Keratinocyte (primary cell): ENCODE measurements around the gene CATSPER1. TPM values are rescaled to one million over a fixed set of nuclear protein-coding genes. Genes with fewer than 3 reads are reported as not detected.

Source experiments
- DNase-seq: peaks from one replicate; pipeline ENCODE4 v3.0.0-alpha.2; 2011; ENCODE audit warnings: low read depth, missing footprints, low spot score
- FAIRE-seq: peaks from 2 replicates; lab custom pipeline; 2011; peaks lifted over from hg19 to GRCh38; lab: Jason Lieb, UNC
- H2AFZ ChIP-seq: 2 replicates; pipeline ENCODE4 v1.6.0; 2012; ENCODE audit warnings: low read length, control low read depth, inconsistent platforms; ENCODE audit not compliant: control insufficient read depth
- H3K27ac ChIP-seq: 2 replicates; pipeline ENCODE4 v1.5.1; 2011; ENCODE audit warnings: low read length; ENCODE audit not compliant: control insufficient read depth, insufficient read depth
- H3K27me3 ChIP-seq: 3 replicates; pipeline ENCODE4 v1.6.0; 2011; ENCODE audit warnings: low read length; ENCODE audit not compliant: control insufficient read depth, insufficient read depth; ENCODE audit errors: extremely low read depth
- H3K36me3 ChIP-seq, 2 experiments: 2 replicates in 1 of 2; 3 replicates in 1 of 2; pipeline ENCODE4 v1.5.1; 2011; ENCODE audit warnings: low read length in 2 of 2, mild to moderate bottlenecking in 1 of 2; ENCODE audit not compliant: control insufficient read depth in 2 of 2, insufficient read depth in 2 of 2; ENCODE audit errors: extremely low read depth in 1 of 2
- H3K4me1 ChIP-seq: 3 replicates; pipeline ENCODE4 v1.5.1; 2011; ENCODE audit warnings: low read length; ENCODE audit not compliant: control insufficient read depth, insufficient read depth; ENCODE audit errors: extremely low read depth
- H3K4me2 ChIP-seq: 3 replicates; pipeline ENCODE4 v1.6.0; 2011; ENCODE audit warnings: low read depth, low read length; ENCODE audit not compliant: control insufficient read depth, insufficient read depth; ENCODE audit errors: extremely low read depth
- H3K4me3 ChIP-seq, 3 experiments: fragments of 200-600 bp in 1 of 3; sonication (generic) in 1 of 3; 2 replicates in 2 of 3; 3 replicates in 1 of 3; pipeline ENCODE4 v1.5.1; 2011 to 2016; ENCODE audit warnings: low read length in 3 of 3, mild to moderate bottlenecking in 3 of 3, control low read depth in 2 of 3, inconsistent platforms in 1 of 3, low read depth in 1 of 3, mixed read lengths in 1 of 3, mixed run types in 1 of 3, moderate library complexity in 1 of 3; ENCODE audit not compliant: control insufficient read depth in 2 of 3, insufficient read depth in 2 of 3; ENCODE audit errors: extremely low read depth in 1 of 3
- H3K79me2 ChIP-seq: 2 replicates; pipeline ENCODE4 v1.6.0; 2012; ENCODE audit warnings: low read length; ENCODE audit not compliant: control insufficient read depth, insufficient read depth
- H3K9ac ChIP-seq: 3 replicates; pipeline ENCODE4 v1.6.0; 2011; ENCODE audit warnings: low read length; ENCODE audit not compliant: control insufficient read depth, insufficient read depth; ENCODE audit errors: extremely low read depth
- H3K9me1 ChIP-seq: 3 replicates; pipeline ENCODE4 v1.6.0; 2011; ENCODE audit warnings: low read length; ENCODE audit not compliant: control insufficient read depth, insufficient read depth; ENCODE audit errors: extremely low read depth
- H3K9me3 ChIP-seq: 2 replicates; pipeline ENCODE4 v1.5.1; 2012; ENCODE audit warnings: low read depth, low read length; ENCODE audit not compliant: control insufficient read depth
- H4K20me1 ChIP-seq: 3 replicates; pipeline ENCODE4 v1.6.0; 2011; ENCODE audit warnings: low read length; ENCODE audit not compliant: control insufficient read depth, insufficient read depth; ENCODE audit errors: extremely low read depth
- CTCF ChIP-seq, 3 experiments: IDR thresholded peaks in 1 of 3; conservative IDR thresholded peaks in 1 of 3; optimal IDR thresholded peaks in 1 of 3; 2 replicates in 2 of 3; 3 replicates in 1 of 3; pipeline versions ENCODE3 to v1.5.1; 2011; ENCODE audit warnings: low read length in 3 of 3, mild to moderate bottlenecking in 3 of 3, moderate library complexity in 2 of 3, control low read depth in 1 of 3, inconsistent platforms in 1 of 3; ENCODE audit not compliant: insufficient read depth in 2 of 3; ENCODE audit errors: extremely low read depth in 1 of 3
- EZH2 ChIP-seq: IDR thresholded peaks from one replicate; pipeline ENCODE4 v1.6.1; 2012; ENCODE audit warnings: inconsistent platforms, mild to moderate bottlenecking, low read length, moderate library complexity
- dilution Hi-C: fragments of 300-500 bp; cut with MboI; formaldehyde crosslinking; loops from one replicate; pipeline ENCODE4 v1.7.0; 2020; ENCODE audit warnings: low sequenced_read_pairs; ENCODE audit not compliant: extremely low pct_ligation_motif_present
- polyA plus RNA-seq, 5 experiments: library from polyadenylated mRNA; depleted of rRNA in 3 of 5; stranded (reverse) in 3 of 5; stranded (forward) in 1 of 5; unstranded in 1 of 5; fragments of >200 nt; gene quantifications; 1 replicate in 1 of 5; 2 replicates in 3 of 5; 3 replicates in 1 of 5; pipeline versions ENCODE4 v1.2.1 to v1.2.3, GENCODE V29; 2011 to 2012; ENCODE audit warnings: missing spikeins in 2 of 5, low read depth in 1 of 5, low replicate concordance in 1 of 5

CATSPER1 gene
- polyA plus RNA-seq, 1 donor (not counting 4 experiments of a cell fraction or from before 2014, with no cell fraction given), result not detected

GRCh38 chr11:66047541-66048365 is 21.5 kb upstream of the CATSPER1 start:
- Histone ChIP-seq H3K4me2 (no peak overlapping the region), H4K20me1 (no peaks in the 10 kb centered on the region), H3K4me3 (no peak overlapping the region), H3K4me1 (peaks cover 11% of the 10 kb centered on the region), H2AFZ (no peak overlapping the region), H3K36me3 (no peaks in the 10 kb centered on the region), H3K27me3 (peaks cover 11% of the 10 kb centered on the region), H3K9me3 (no peaks in the 10 kb centered on the region), H3K9ac (no peak overlapping the region), H3K9me1 (no peaks in the 10 kb centered on the region), H3K27ac (no peak overlapping the region), H3K79me2 (peaks cover 6% of the 10 kb centered on the region)
- FAIRE-seq (no peak), DNase-seq (no peak)
- TF ChIP-seq EZH2 (no peak), CTCF (optimal IDR thresholded peaks at IDR 0.05 in 1 of 3, IDR thresholded peaks at IDR 0.05 in 1 of 3, conservative IDR thresholded peaks at IDR 0.05 in 1 of 3; ENCODE audit: extremely low read depth in 1 of 3, insufficient read depth in 2 of 3, low read length in 3 of 3) (no peak)
- dilution Hi-C loops, result no loop called here

- no peak overlapping the region for H3K4me2 ChIP-seq
- no peaks in the 10 kb centered on the region for H4K20me1 ChIP-seq
- no peaks in the 10 kb centered on the region for H3K79me2 ChIP-seq
- H2AFZ ChIP-seq, result no peak overlapping the region
- H3K4me1 ChIP-seq, result peaks cover 11% of the 10 kb centered on the region
- DNase-seq (no peak), FAIRE-seq (no peak)
- no peak overlapping the region for H3K9ac ChIP-seq
- H3K27ac ChIP-seq, result no peak overlapping the region
- H3K4me3 ChIP-seq, result no peak overlapping the region
- no peaks in the 10 kb centered on the region for H3K9me1 ChIP-seq
- dilution Hi-C loops, result no loop called here
- TF ChIP-seq CTCF (optimal IDR thresholded peaks at IDR 0.05 in 1 of 3, IDR thresholded peaks at IDR 0.05 in 1 of 3, conservative IDR thresholded peaks at IDR 0.05 in 1 of 3; ENCODE audit: extremely low read depth in 1 of 3, insufficient read depth in 2 of 3, low read length in 3 of 3) (no peak), EZH2 (no peak)
- no peaks in the 10 kb centered on the region for H3K36me3 ChIP-seq
- H3K27me3 ChIP-seq, result peaks cover 11% of the 10 kb centered on the region
- no peaks in the 10 kb centered on the region for H3K9me3 ChIP-seq
Observed at GRCh38 chr11:66046901-66047300, 20.6 kb upstream of the CATSPER1 start.
